Neural cell (in vitro differentiated cells): Measurements from ENCODE around the gene NDUFAB1. TPM values are rescaled to one million over a fixed set of nuclear protein-coding genes. Genes with fewer than 3 reads are reported as not detected.

Source experiments
- H2AFZ ChIP-seq: fragments of 200-600, 300-800 bp; sonication (generic), shearing (Covaris generic); 2 replicates; pipeline ENCODE4 v1.6.0; 2014; ENCODE audit warnings: low read depth, mild to moderate bottlenecking, antibody characterized with exemption, low read length, moderate library complexity
- H3F3A ChIP-seq: fragments of 200-600 bp; shearing (Covaris generic); 2 replicates; pipeline ENCODE4 v1.6.1; 2016; ENCODE audit warnings: mild to moderate bottlenecking, moderate library complexity, mixed read lengths, antibody characterized with exemption, low read length; ENCODE audit not compliant: insufficient read depth, poor library complexity, severe bottlenecking
- H3K27ac ChIP-seq: fragments of 200-600, 300-800 bp; sonication (generic), shearing (Covaris generic); 2 replicates; pipeline ENCODE4 v1.5.1; 2014; ENCODE audit warnings: mild to moderate bottlenecking, low read length, moderate library complexity
- H3K27me3 ChIP-seq: fragments of 300-800, 200-600 bp; sonication (generic), shearing (Covaris generic); 2 replicates; pipeline ENCODE4 v1.6.0; 2014; ENCODE audit warnings: mild to moderate bottlenecking, low read depth, low read length, moderate library complexity; ENCODE audit not compliant: insufficient read depth
- H3K36me3 ChIP-seq: fragments of 300-800, 200-600 bp; sonication (generic), shearing (Covaris generic); 2 replicates; pipeline ENCODE4 v1.5.1; 2014; ENCODE audit warnings: mild to moderate bottlenecking, antibody characterized with exemption, low read length, moderate library complexity; ENCODE audit not compliant: insufficient read depth
- H3K4me2 ChIP-seq: fragments of 300-800, 200-600 bp; sonication (generic), shearing (Covaris generic); 2 replicates; pipeline ENCODE4 v1.6.0; 2014; ENCODE audit warnings: mild to moderate bottlenecking, low read length
- H3K4me3 ChIP-seq: fragments of 300-800, 200-600 bp; sonication (generic), shearing (Covaris generic); 2 replicates; pipeline ENCODE4 v1.5.1; 2014; ENCODE audit warnings: mild to moderate bottlenecking, low read length, moderate library complexity
- H3K79me2 ChIP-seq: fragments of 200-600 bp; shearing (Covaris generic); replicated peaks from 2 replicates; pipeline ENCODE4 v1.6.0; 2014; ENCODE audit warnings: mild to moderate bottlenecking, low read length, moderate library complexity; ENCODE audit not compliant: insufficient read depth
- H3K9ac ChIP-seq: fragments of 300-800, 200-600 bp; sonication (generic), shearing (Covaris generic); 2 replicates; pipeline ENCODE4 v1.6.1; 2016; ENCODE audit warnings: mild to moderate bottlenecking, low read length, mixed read lengths
- H3K9me2 ChIP-seq: fragments of 200-600 bp; shearing (Covaris generic); 2 replicates; pipeline ENCODE4 v1.6.1; 2016; ENCODE audit warnings: mild to moderate bottlenecking, low read length, mixed read lengths; ENCODE audit not compliant: insufficient read depth
- H3K9me3 ChIP-seq: fragments of 200-600, 300-800 bp; sonication (generic), shearing (Covaris generic); 2 replicates; pipeline ENCODE4 v1.6.1; 2016; ENCODE audit warnings: mild to moderate bottlenecking, mixed run types, low read length, moderate library complexity, mixed read lengths
- H4K20me1 ChIP-seq: fragments of 200-600 bp; shearing (Covaris generic); 2 replicates; pipeline ENCODE4 v1.6.1; 2016; ENCODE audit warnings: mild to moderate bottlenecking, mixed run types; ENCODE audit not compliant: insufficient read depth
- EP300 ChIP-seq: fragments of 450-650 bp; conservative IDR thresholded peaks from 2 replicates; pipeline ENCODE4 v1.6.1; 2014; ENCODE audit warnings: antibody characterized with exemption, mild to moderate bottlenecking, moderate library complexity; ENCODE audit not compliant: poor library complexity, severe bottlenecking
- EZH2 ChIP-seq: fragments of 200-600, 300-800 bp; shearing (Covaris generic), sonication (generic); IDR thresholded peaks from 2 replicates; pipeline ENCODE4 v1.6.1; 2014; ENCODE audit warnings: antibody characterized with exemption, low read length, borderline replicate concordance, mild to moderate bottlenecking; ENCODE audit not compliant: insufficient read depth, poor library complexity, severe bottlenecking
- MXI1 ChIP-seq: fragments of 450-650 bp; conservative IDR thresholded peaks from 2 replicates; pipeline ENCODE4 v1.6.1; 2014; ENCODE audit warnings: antibody characterized with exemption, mild to moderate bottlenecking; ENCODE audit not compliant: poor library complexity, severe bottlenecking
- POLR2AphosphoS5 ChIP-seq: IDR thresholded peaks from 2 replicates; pipeline ENCODE4 v1.6.1; 2012
- RAD21 ChIP-seq: fragments of 450-650 bp; conservative IDR thresholded peaks from 2 replicates; pipeline ENCODE4 v1.6.1; 2014; ENCODE audit warnings: antibody characterized with exemption, mild to moderate bottlenecking, moderate library complexity
- SMC3 ChIP-seq: fragments of 450-650 bp; conservative IDR thresholded peaks from 2 replicates; pipeline ENCODE4 v1.6.1; 2014; ENCODE audit warnings: antibody characterized with exemption, mild to moderate bottlenecking, moderate library complexity; ENCODE audit not compliant: poor library complexity
- TAF1 ChIP-seq: IDR thresholded peaks from 2 replicates; pipeline ENCODE4 v1.6.1; 2012; ENCODE audit warnings: low read depth
- polyA plus RNA-seq: library from polyadenylated mRNA; depleted of rRNA; stranded (reverse); fragments of >200 nt; gene quantifications from 2 replicates; pipeline ENCODE4 v1.2.3, GENCODE V29; 2014
- TF ChIP-seq, protein P1 (sequence below): fragments of 450-650 bp; IDR thresholded peaks from 2 replicates; pipeline ENCODE4 v1.5.1; 2014; ENCODE audit warnings: antibody characterized with exemption, mild to moderate bottlenecking, moderate library complexity; ENCODE audit not compliant: poor library complexity, severe bottlenecking
- TF ChIP-seq, protein P2 (sequence below): IDR thresholded peaks from 2 replicates; pipeline ENCODE4 v1.6.1; 2012; ENCODE audit warnings: borderline replicate concordance

The NDUFAB1 gene
- polyA plus RNA-seq, 1 donor from 2014 or later, result 492 TPM

DNA sequence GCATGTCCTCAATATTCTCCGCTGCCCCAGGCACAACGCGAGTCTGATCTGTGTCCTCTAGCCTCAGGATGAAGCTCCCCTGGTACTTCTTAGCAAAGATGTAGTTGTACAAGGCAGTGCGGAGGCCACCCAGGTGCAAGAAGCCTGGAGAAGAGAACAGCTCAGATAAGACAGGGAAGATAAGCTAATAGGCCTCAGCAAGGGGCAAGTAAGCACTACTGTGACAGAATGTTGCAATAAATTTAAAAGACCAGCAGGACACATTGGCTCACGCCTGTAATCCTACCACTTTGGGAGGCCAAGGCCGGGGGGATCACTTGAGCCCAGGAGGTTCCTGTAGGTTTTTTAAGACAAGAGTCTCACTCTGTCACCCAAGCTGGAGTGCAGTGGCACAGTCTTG is 44.0 kb downstream of the NDUFAB1 start:
- H3K4me2 ChIP-seq, result no peak overlapping the region
- H4K20me1 ChIP-seq, result no peaks in the 10 kb centered on the region
- no peaks in the 10 kb centered on the region for H3K9me3 ChIP-seq
- no peak overlapping the region for H2AFZ ChIP-seq
- no peak for TF ChIP-seq SMC3
- no peak for TF ChIP-seq MXI1
- no peak for TF ChIP-seq EP300
- TF ChIP-seq, protein P1, sequence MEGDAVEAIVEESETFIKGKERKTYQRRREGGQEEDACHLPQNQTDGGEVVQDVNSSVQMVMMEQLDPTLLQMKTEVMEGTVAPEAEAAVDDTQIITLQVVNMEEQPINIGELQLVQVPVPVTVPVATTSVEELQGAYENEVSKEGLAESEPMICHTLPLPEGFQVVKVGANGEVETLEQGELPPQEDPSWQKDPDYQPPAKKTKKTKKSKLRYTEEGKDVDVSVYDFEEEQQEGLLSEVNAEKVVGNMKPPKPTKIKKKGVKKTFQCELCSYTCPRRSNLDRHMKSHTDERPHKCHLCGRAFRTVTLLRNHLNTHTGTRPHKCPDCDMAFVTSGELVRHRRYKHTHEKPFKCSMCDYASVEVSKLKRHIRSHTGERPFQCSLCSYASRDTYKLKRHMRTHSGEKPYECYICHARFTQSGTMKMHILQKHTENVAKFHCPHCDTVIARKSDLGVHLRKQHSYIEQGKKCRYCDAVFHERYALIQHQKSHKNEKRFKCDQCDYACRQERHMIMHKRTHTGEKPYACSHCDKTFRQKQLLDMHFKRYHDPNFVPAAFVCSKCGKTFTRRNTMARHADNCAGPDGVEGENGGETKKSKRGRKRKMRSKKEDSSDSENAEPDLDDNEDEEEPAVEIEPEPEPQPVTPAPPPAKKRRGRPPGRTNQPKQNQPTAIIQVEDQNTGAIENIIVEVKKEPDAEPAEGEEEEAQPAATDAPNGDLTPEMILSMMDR, result no peak
- TF ChIP-seq, protein P2, sequence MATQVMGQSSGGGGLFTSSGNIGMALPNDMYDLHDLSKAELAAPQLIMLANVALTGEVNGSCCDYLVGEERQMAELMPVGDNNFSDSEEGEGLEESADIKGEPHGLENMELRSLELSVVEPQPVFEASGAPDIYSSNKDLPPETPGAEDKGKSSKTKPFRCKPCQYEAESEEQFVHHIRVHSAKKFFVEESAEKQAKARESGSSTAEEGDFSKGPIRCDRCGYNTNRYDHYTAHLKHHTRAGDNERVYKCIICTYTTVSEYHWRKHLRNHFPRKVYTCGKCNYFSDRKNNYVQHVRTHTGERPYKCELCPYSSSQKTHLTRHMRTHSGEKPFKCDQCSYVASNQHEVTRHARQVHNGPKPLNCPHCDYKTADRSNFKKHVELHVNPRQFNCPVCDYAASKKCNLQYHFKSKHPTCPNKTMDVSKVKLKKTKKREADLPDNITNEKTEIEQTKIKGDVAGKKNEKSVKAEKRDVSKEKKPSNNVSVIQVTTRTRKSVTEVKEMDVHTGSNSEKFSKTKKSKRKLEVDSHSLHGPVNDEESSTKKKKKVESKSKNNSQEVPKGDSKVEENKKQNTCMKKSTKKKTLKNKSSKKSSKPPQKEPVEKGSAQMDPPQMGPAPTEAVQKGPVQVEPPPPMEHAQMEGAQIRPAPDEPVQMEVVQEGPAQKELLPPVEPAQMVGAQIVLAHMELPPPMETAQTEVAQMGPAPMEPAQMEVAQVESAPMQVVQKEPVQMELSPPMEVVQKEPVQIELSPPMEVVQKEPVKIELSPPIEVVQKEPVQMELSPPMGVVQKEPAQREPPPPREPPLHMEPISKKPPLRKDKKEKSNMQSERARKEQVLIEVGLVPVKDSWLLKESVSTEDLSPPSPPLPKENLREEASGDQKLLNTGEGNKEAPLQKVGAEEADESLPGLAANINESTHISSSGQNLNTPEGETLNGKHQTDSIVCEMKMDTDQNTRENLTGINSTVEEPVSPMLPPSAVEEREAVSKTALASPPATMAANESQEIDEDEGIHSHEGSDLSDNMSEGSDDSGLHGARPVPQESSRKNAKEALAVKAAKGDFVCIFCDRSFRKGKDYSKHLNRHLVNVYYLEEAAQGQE, result no peak
- TF ChIP-seq EZH2, result no peak
- TF ChIP-seq TAF1, result no peak
- no peak for TF ChIP-seq RAD21
- no peak for TF ChIP-seq POLR2AphosphoS5
- no peak overlapping the region for H3K4me3 ChIP-seq
- H3K79me2 ChIP-seq, result no peaks in the 10 kb centered on the region
- no peak overlapping the region for H3K9ac ChIP-seq
- H3F3A ChIP-seq, result no peaks in the 10 kb centered on the region
- no peaks in the 10 kb centered on the region for H3K9me2 ChIP-seq
- H3K36me3 ChIP-seq, result no peaks in the 10 kb centered on the region
- no peak overlapping the region for H3K27ac ChIP-seq
- no peaks in the 10 kb centered on the region for H3K27me3 ChIP-seq

DNA sequence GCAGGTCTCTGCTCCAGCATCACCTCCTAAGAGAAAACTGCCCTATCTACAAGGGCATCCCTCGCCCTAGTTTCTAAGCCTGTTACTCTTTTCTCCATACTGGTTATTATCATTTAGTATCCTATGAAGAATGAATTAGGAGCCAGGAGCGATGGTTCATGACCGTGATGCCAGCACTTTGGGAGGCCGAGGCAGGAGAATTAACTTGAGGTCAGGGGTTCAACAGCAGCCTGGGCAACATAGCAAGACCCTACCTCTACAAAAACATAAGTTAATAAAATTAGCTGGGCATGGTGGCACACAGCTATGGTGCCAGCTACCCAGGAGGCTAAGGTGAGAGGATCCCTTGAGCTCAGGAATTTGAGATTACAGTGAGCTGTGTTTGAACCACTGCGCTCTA is 46.2 kb downstream of the NDUFAB1 start:
- Histone ChIP-seq H2AFZ (no peak overlapping the region), H3K9me3 (no peaks in the 10 kb centered on the region), H3K9me2 (no peaks in the 10 kb centered on the region), H3K9ac (no peak overlapping the region), H3K79me2 (no peaks in the 10 kb centered on the region), H4K20me1 (no peaks in the 10 kb centered on the region), H3K4me2 (no peak overlapping the region), H3F3A (no peaks in the 10 kb centered on the region), H3K27ac (no peak overlapping the region), H3K36me3 (no peaks in the 10 kb centered on the region), H3K27me3 (no peaks in the 10 kb centered on the region), H3K4me3 (no peak overlapping the region)
- TF ChIP-seq POLR2AphosphoS5 (no peak), SMC3 (no peak), MXI1 (no peak), EP300 (no peak), RAD21 (no peak), EZH2 (no peak), TAF1 (no peak)
- TF ChIP-seq, protein P2, result no peak
- TF ChIP-seq, protein P1, result no peak
